ENCODE results near the gene SLC27A6. TPM values are rescaled to one million over a fixed set of nuclear protein-coding genes. Genes with fewer than 3 reads are reported as not detected.
"Not testable (repeated sequence)": the region's sequence is repeated elsewhere in the genome, so short reads cannot be mapped to it uniquely, and the experiment has no call there.

The SLC27A6 gene
- total RNA-seq, 2 experiments from 2014 or later, result not detected

- no peak for DNase-seq
- Mint-ChIP-seq H3K27me3 (peaks cover 2% of the 10 kb centered on the region), H3K4me1 (ENCODE audit: low read depth) (no peaks in the 10 kb centered on the region), H3K36me3 (no peaks in the 10 kb centered on the region), H3K9me3 (no peaks in the 10 kb centered on the region), H3K27ac (no peak overlapping the region), H3K4me3 (no peak overlapping the region)
- POLR2A ChIA-PET, result no interaction called here
- intact Hi-C loops (cut with micrococcal nuclease), result no loop called here
- CTCF ChIA-PET, result no interaction called here
Measured at GRCh38 chr5:129018837-129019236, 53.5 kb downstream of the SLC27A6 start.

- no peak for DNase-seq
- Mint-ChIP-seq H3K4me1 (ENCODE audit: low read depth) (no peaks in the 10 kb centered on the region), H3K9me3 (no peaks in the 10 kb centered on the region), H3K4me3 (no peak overlapping the region), H3K27me3 (peaks cover 2% of the 10 kb centered on the region), H3K36me3 (no peaks in the 10 kb centered on the region), H3K27ac (no peak overlapping the region)
- ChIA-PET CTCF (no interaction called here), POLR2A (no interaction called here)
- intact Hi-C loops (cut with micrococcal nuclease), result no loop called here
Measured at GRCh38 chr5:129019401-129019908, 54.2 kb downstream of the SLC27A6 start.

DNA sequence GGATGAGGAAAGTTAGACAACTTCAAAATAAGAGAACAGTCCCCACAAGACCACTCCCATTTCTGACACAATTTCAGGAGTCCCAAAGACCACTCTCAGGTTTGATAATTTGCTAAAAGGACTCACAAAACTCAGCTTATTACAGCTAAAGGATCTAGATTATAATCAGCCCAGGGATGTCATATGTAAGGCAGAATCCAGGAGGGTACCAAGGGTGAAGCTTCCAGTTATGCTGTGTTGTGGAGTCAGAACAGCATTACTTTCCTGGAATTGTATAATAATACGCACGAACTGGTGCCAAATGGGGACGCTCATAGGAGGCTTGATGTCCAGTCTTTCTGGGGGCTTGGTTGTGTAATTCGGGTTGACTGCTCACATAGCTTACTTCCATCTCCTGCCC lies 55.4 kb downstream of the SLC27A6 start:
- Mint-ChIP-seq H3K27ac (no peak overlapping the region), H3K9me3 (no peaks in the 10 kb centered on the region), H3K27me3 (peaks cover 4% of the 10 kb centered on the region), H3K36me3 (no peaks in the 10 kb centered on the region), H3K4me1 (ENCODE audit: low read depth) (no peaks in the 10 kb centered on the region), H3K4me3 (no peak overlapping the region)
- ChIA-PET POLR2A (interaction anchor here (1.0 kb wide), 1 partner anchor 74 kb away, joined by 3 read pairs; the partner anchor contains the start of gene ISOC1), CTCF (no interaction called here)
- intact Hi-C loops (cut with micrococcal nuclease), result no loop called here
- DNase-seq, result no peak

GRCh38 chr5:129021744-129022143 lies 56.5 kb downstream of the SLC27A6 start:
- H3K4me3 Mint-ChIP-seq, result no peak overlapping the region
- DNase-seq, result no peak
- H3K36me3 Mint-ChIP-seq, result no peaks in the 10 kb centered on the region
- POLR2A ChIA-PET, result no interaction called here
- H3K27me3 Mint-ChIP-seq, result peaks cover 5% of the 10 kb centered on the region
- H3K4me1 Mint-ChIP-seq (ENCODE audit: low read depth), result no peaks in the 10 kb centered on the region
- intact Hi-C loops (cut with micrococcal nuclease), result no loop called here
- CTCF ChIA-PET, result no interaction called here
- H3K27ac Mint-ChIP-seq, result no peak overlapping the region
- H3K9me3 Mint-ChIP-seq, result no peaks in the 10 kb centered on the region

GRCh38 chr5:129022599-129022998 lies 57.3 kb downstream of the SLC27A6 start:
- H3K9me3 Mint-ChIP-seq, result no peaks in the 10 kb centered on the region
- intact Hi-C loops (cut with micrococcal nuclease), result no loop called here
- H3K36me3 Mint-ChIP-seq, result no peaks in the 10 kb centered on the region
- H3K27ac Mint-ChIP-seq, result no peak overlapping the region
- no peak overlapping the region for H3K4me3 Mint-ChIP-seq
- no peaks in the 10 kb centered on the region for H3K4me1 Mint-ChIP-seq (ENCODE audit: low read depth)
- ChIA-PET POLR2A (no interaction called here), CTCF (no interaction called here)
- DNase-seq, result no peak
- peaks cover 5% of the 10 kb centered on the region for H3K27me3 Mint-ChIP-seq

- DNase-seq, result no peak
- ChIA-PET POLR2A (no interaction called here), CTCF (no interaction called here)
- no peak overlapping the region for H3K27ac Mint-ChIP-seq
- intact Hi-C loops (cut with micrococcal nuclease), result no loop called here
- H3K36me3 Mint-ChIP-seq, result no peaks in the 10 kb centered on the region
- no peaks in the 10 kb centered on the region for H3K4me1 Mint-ChIP-seq (ENCODE audit: low read depth)
- H3K4me3 Mint-ChIP-seq, result no peak overlapping the region
- no peaks in the 10 kb centered on the region for H3K9me3 Mint-ChIP-seq
- H3K27me3 Mint-ChIP-seq, result peaks cover 5% of the 10 kb centered on the region
Measured at GRCh38 chr5:129027260-129027659, 62.0 kb downstream of the SLC27A6 start.

- Mint-ChIP-seq H3K27me3 (peaks cover 4% of the 10 kb centered on the region), H3K4me3 (no peak overlapping the region), H3K4me1 (ENCODE audit: low read depth) (no peaks in the 10 kb centered on the region), H3K27ac (no peak overlapping the region), H3K36me3 (no peaks in the 10 kb centered on the region), H3K9me3 (no peaks in the 10 kb centered on the region)
- no peak for DNase-seq
- intact Hi-C loops (cut with micrococcal nuclease), result no loop called here
- CTCF ChIA-PET, result no interaction called here
- POLR2A ChIA-PET, result no interaction called here
Measured at GRCh38 chr5:129031886-129032683, 66.8 kb downstream of the SLC27A6 start.

DNA sequence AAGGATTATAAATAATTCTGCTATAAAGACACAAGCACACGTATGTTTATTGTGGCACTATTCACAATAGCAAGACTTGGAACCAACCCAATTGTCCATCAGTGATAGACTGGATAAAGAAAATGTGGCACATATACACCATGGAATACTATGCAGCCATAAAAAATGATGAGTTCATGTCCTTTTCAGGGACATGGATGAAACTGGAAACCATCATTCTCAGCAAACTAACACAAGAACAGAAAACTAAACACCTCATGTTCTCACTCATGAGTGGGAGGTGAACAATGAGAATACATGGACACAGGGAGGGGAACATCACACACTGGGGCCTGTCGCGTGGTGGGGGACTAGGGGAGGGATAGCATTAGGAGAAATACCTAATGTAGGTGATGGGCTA lies 71.0 kb downstream of the SLC27A6 start:
- H3K36me3 Mint-ChIP-seq; POLR2A ChIA-PET; H3K27me3 Mint-ChIP-seq; H3K4me1 Mint-ChIP-seq (ENCODE audit: low read depth); H3K9me3 Mint-ChIP-seq; H3K4me3 Mint-ChIP-seq; H3K27ac Mint-ChIP-seq; CTCF ChIA-PET; intact Hi-C loops (cut with micrococcal nuclease); DNase-seq: not testable (repeated sequence)

GRCh38 chr5:129041196-129041881 lies 76.1 kb downstream of the SLC27A6 start:
- H3K4me1 Mint-ChIP-seq (ENCODE audit: low read depth), result no peaks in the 10 kb centered on the region
- POLR2A ChIA-PET, result no interaction called here
- intact Hi-C loops (cut with micrococcal nuclease), result no loop called here
- peaks cover 14% of the 10 kb centered on the region for H3K9me3 Mint-ChIP-seq
- no peaks in the 10 kb centered on the region for H3K27me3 Mint-ChIP-seq
- peaks cover 3% of the 10 kb centered on the region for H3K36me3 Mint-ChIP-seq
- CTCF ChIA-PET, result no interaction called here
- DNase-seq, result no peak
- no peak overlapping the region for H3K4me3 Mint-ChIP-seq
- no peak overlapping the region for H3K27ac Mint-ChIP-seq

- peaks cover 14% of the 10 kb centered on the region for H3K9me3 Mint-ChIP-seq
- no peak overlapping the region for H3K27ac Mint-ChIP-seq
- H3K36me3 Mint-ChIP-seq, result peaks cover 3% of the 10 kb centered on the region
- intact Hi-C loops (cut with micrococcal nuclease), result no loop called here
- DNase-seq, result no peak
- no peaks in the 10 kb centered on the region for H3K4me1 Mint-ChIP-seq (ENCODE audit: low read depth)
- H3K4me3 Mint-ChIP-seq, result no peak overlapping the region
- ChIA-PET POLR2A (no interaction called here), CTCF (no interaction called here)
- H3K27me3 Mint-ChIP-seq, result no peaks in the 10 kb centered on the region
Measured at GRCh38 chr5:129042306-129042705, 77.0 kb downstream of the SLC27A6 start.

DNA sequence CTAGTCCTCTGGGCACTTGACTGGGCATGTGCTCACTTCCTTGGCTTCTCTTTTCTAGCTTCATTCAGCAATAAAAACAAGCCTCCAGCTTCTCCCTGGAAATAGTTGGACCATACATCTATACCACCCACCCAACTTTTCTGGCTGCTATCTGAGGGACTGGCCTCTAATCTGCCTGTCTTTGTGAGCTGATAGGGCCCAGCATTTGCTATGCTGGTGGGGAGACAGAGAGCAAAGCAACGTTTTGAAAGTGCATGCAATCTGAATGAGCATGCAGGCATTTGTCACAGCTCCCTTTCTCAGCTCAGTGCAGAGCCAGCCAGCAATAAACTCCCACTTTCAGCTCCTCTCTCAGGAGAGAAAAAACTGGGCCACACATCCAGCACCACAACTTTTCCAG lies 78.6 kb downstream of the SLC27A6 start:
- Mint-ChIP-seq H3K27me3 (no peaks in the 10 kb centered on the region), H3K9me3 (peaks cover 14% of the 10 kb centered on the region), H3K4me3 (no peak overlapping the region), H3K36me3 (peaks cover 3% of the 10 kb centered on the region), H3K4me1 (ENCODE audit: low read depth) (no peaks in the 10 kb centered on the region), H3K27ac (no peak overlapping the region)
- DNase-seq, result no peak
- ChIA-PET CTCF (no interaction called here), POLR2A (no interaction called here)
- intact Hi-C loops (cut with micrococcal nuclease), result no loop called here

DNA sequence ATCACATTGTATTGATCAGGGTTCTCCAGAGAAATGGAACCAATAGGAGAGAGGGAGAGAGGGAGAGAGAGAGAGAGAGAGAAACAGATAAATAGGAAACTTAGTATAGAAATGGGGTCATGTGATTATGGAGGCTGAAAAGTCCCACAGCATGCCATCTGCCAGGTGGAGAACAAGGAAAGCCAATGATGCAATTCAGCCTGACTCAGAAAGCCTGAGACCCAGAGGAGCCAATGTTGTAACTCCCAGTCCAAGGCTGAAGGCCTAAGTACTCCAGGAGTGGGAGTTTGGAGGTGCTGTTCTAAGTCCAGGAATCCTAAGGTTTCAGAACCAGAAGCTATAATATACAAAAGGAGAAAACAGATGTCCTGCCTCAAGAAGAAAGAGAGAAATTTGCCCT lies 80.9 kb downstream of the SLC27A6 start:
- ChIA-PET POLR2A (no interaction called here), CTCF (no interaction called here)
- peaks cover 14% of the 10 kb centered on the region for H3K9me3 Mint-ChIP-seq
- H3K27me3 Mint-ChIP-seq, result peaks cover under 1% of the 10 kb centered on the region
- no peak overlapping the region for H3K27ac Mint-ChIP-seq
- no peak overlapping the region for H3K4me3 Mint-ChIP-seq
- H3K4me1 Mint-ChIP-seq (ENCODE audit: low read depth), result no peaks in the 10 kb centered on the region
- no peak for DNase-seq
- intact Hi-C loops (cut with micrococcal nuclease), result no loop called here
- H3K36me3 Mint-ChIP-seq, result peaks cover 3% of the 10 kb centered on the region

GRCh38 chr5:129048509-129048908 lies 83.2 kb downstream of the SLC27A6 start:
- peaks cover 10% of the 10 kb centered on the region for H3K9me3 Mint-ChIP-seq
- no peak for DNase-seq
- CTCF ChIA-PET, result no interaction called here
- no peak overlapping the region for H3K27ac Mint-ChIP-seq
- intact Hi-C loops (cut with micrococcal nuclease), result no loop called here
- peaks cover 2% of the 10 kb centered on the region for H3K27me3 Mint-ChIP-seq
- peaks cover 3% of the 10 kb centered on the region for H3K36me3 Mint-ChIP-seq
- H3K4me1 Mint-ChIP-seq (ENCODE audit: low read depth), result no peaks in the 10 kb centered on the region
- POLR2A ChIA-PET, result no interaction called here
- H3K4me3 Mint-ChIP-seq, result no peak overlapping the region
